GM21737 (cell line): ENCODE measurements around the gene EDC4.
"Not testable (repeated sequence)": the region's sequence is repeated elsewhere in the genome, so short reads cannot be mapped to it uniquely, and the experiment has no call there.

ENCODE experiments used
- ATAC-seq: cut with Tn5 transposase; IDR thresholded peaks from one replicate; pipeline ENCODE4 v1.9.1; 2021; ENCODE audit warnings: mild to moderate bottlenecking, moderate library complexity; ENCODE audit not compliant: unreplicated experiment

The EDC4 gene

GRCh38 chr16:67872631-67873434, at the start of gene EDC4:
Gene EDC4, plus strand, starts transcription at chr16:67873052. Its CDS starts 210 bp downstream, at chr16:67873262.
- peak; percentile 81 for ATAC-seq

- no peak for ATAC-seq
These were observed 47.7 kb upstream of the EDC4 start for GRCh38 chr16:67825119-67825518.

GRCh38 chr16:67825906-67826305, 46.9 kb upstream of the EDC4 start:
- no peak for ATAC-seq

GRCh38 chr16:67828651-67829050, 44.2 kb upstream of the EDC4 start:
- ATAC-seq: no peak

GRCh38 chr16:67833030-67833414, 39.8 kb upstream of the EDC4 start:
- ATAC-seq: no peak

GRCh38 chr16:67833415-67834241, 39.2 kb upstream of the EDC4 start:
- ATAC-seq: peak; percentile 93

- no peak for ATAC-seq
These were observed 38.6 kb upstream of the EDC4 start for GRCh38 chr16:67834242-67834614.

GRCh38 chr16:67837190-67837589, 35.7 kb upstream of the EDC4 start:
- not testable (repeated sequence) for ATAC-seq

GRCh38 chr16:67837811-67838210, 35.0 kb upstream of the EDC4 start:
- no peak for ATAC-seq

GRCh38 chr16:67841198-67841815, 31.5 kb upstream of the EDC4 start:
- ATAC-seq: no peak

GRCh38 chr16:67841816-67842508, 30.9 kb upstream of the EDC4 start, which contains the start of gene THAP11:
Gene THAP11, plus strand, starts transcription at chr16:67842320. Its CDS starts 235 bp downstream, at chr16:67842555.
- ATAC-seq: peak; percentile 46

GRCh38 chr16:67842509-67843342, 30.1 kb upstream of the EDC4 start:
- ATAC-seq: peak; percentile 15

- ATAC-seq: no peak
These were observed 29.5 kb upstream of the EDC4 start for GRCh38 chr16:67843343-67843765.

GRCh38 chr16:67844497-67844896, 28.4 kb upstream of the EDC4 start:
- ATAC-seq: no peak

GRCh38 chr16:67845291-67846062, 27.4 kb upstream of the EDC4 start:
- no peak for ATAC-seq

GRCh38 chr16:67846063-67846319, 26.9 kb upstream of the EDC4 start:
- ATAC-seq: no peak

- ATAC-seq: peak; percentile 53
These were observed 26.4 kb upstream of the EDC4 start, which contains the start of gene NUTF2 for GRCh38 chr16:67846320-67847063. Gene NUTF2, plus strand, starts transcription at chr16:67846933. Its CDS starts 18,198 bp downstream, at chr16:67865131.

- ATAC-seq: peak; percentile 28
These were observed 25.6 kb upstream of the EDC4 start, which contains the start of gene CENPT for GRCh38 chr16:67847064-67847861. Gene CENPT, minus strand, starts transcription at chr16:67847693. Its CDS starts 13,834 bp downstream, at chr16:67833859.
